ENCODE measurements around the gene MRGPRD. TPM values are rescaled to one million over a fixed set of nuclear protein-coding genes. Genes with fewer than 3 reads are reported as not detected.

Gene MRGPRD
- total and polyA plus RNA-seq, 2 experiments from 2014 or later: not detected

- no peaks in the 10 kb centered on the region for H3K27me3 ChIP-seq (ENCODE audit: insufficient read depth)
- H3K4me2 ChIP-seq: no peak overlapping the region
- 0 out of 2 replicates have a peak, but pooled peaks cover 2% of the 10 kb centered on the region for H3K9me2 ChIP-seq (ENCODE audit: insufficient read depth)
- no peak overlapping the region for H3K4me3 ChIP-seq
- Mint-ChIP-seq H3K4me3 (no peak overlapping the region), H3K9me3 (peaks cover 5% of the 10 kb centered on the region; the same call in 2 of the 3 replicates), H3K27ac (no peak overlapping the region), H3K36me3 (ENCODE audit: low read depth) (no peaks in the 10 kb centered on the region), H3K27me3 (ENCODE audit: insufficient read depth, low read depth, poor library complexity) (no peaks in the 10 kb centered on the region), H3K4me1 (peaks cover 7% of the 10 kb centered on the region)
- peak; percentile 58 for ATAC-seq
- no peak for TF ChIP-seq EZH2 (IDR thresholded peaks at IDR 0.05; ENCODE audit: low read depth, unreplicated experiment)
- TF ChIP-seq ZNF331 (CRISPR knock-in tag; IDR thresholded peaks at IDR 0.05; ENCODE audit: low read depth): no peak
- TF ChIP-seq ETS1 (IDR thresholded peaks at IDR 0.05): no peak
- TF ChIP-seq CTCF (conservative IDR thresholded peaks at IDR 0.05; ENCODE audit: low read depth in 2 of 2): no peak
- no peak for TF ChIP-seq JUNB (IDR thresholded peaks at IDR 0.05; ENCODE audit: unreplicated experiment)
- TF ChIP-seq REST (IDR thresholded peaks at IDR 0.05; ENCODE audit: unreplicated experiment): no peak
- H2AFZ ChIP-seq: peak overlapping the region; percentile 47; the same call in 1 of the 2 replicates
- DNase-seq (ENCODE audit: low spot score): no peak
- H3F3A ChIP-seq (replicated peaks; ENCODE audit: low read depth): no peaks in the 10 kb centered on the region
- H3K27ac ChIP-seq (ENCODE audit: low read depth): no peak overlapping the region
- no peaks in the 10 kb centered on the region for H3K36me3 ChIP-seq (ENCODE audit: insufficient read depth)
- no peaks in the 10 kb centered on the region for H3K4me1 ChIP-seq (ENCODE audit: insufficient read depth)
- H3K79me2 ChIP-seq (replicated peaks; ENCODE audit: insufficient read depth): no peaks in the 10 kb centered on the region
- no peaks in the 10 kb centered on the region for H4K20me1 ChIP-seq (replicated peaks; ENCODE audit: insufficient read depth)
Observed at GRCh38 chr11:68979931-68980775, 633 bp downstream of the MRGPRD start.

All from GM23338 (cell line).